ENCODE results near the gene USO1. TPM values are rescaled to one million over a fixed set of nuclear protein-coding genes. Genes with fewer than 3 reads are reported as not detected.

Gene USO1
- total and polyA plus RNA-seq, 9 of the 15 experiments (the other 6 are each of a cell fraction or from before 2014, with no cell fraction given), result 19.3 to 97.8 (median 48.5) TPM

DNA sequence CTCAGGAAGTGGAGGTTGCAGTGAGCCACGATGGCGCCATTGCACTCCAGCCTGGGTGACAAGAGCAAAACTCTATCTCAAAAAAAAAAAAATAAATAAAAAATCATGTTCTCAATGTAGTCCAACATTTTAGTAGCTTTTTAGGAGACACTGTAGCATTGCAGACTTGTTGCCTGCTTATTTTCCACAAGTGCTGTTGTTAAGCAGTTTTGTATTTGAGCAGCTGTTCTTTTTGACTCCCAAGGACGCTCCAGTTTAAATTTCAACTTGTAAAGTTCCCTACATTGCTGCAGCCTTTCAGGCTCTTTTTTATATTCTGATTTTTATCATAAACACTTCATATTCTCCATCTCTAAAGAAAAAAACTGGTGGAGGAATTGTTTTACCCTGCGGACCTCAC is 94.7 kb downstream of the USO1 start:
- TF ChIP-seq HNRNPL (IDR thresholded peaks at IDR 0.05; ENCODE audit: low read depth, low read length), result no peak
- TF ChIP-seq MXD1 (CRISPR knock-in tag; IDR thresholded peaks at IDR 0.05; ENCODE audit: borderline replicate concordance, poor library complexity, severe bottlenecking), result no peak
- TF ChIP-seq TRIM25 (IDR thresholded peaks at IDR 0.05; ENCODE audit: borderline replicate concordance), result no peak
- TF ChIP-seq, protein P1, sequence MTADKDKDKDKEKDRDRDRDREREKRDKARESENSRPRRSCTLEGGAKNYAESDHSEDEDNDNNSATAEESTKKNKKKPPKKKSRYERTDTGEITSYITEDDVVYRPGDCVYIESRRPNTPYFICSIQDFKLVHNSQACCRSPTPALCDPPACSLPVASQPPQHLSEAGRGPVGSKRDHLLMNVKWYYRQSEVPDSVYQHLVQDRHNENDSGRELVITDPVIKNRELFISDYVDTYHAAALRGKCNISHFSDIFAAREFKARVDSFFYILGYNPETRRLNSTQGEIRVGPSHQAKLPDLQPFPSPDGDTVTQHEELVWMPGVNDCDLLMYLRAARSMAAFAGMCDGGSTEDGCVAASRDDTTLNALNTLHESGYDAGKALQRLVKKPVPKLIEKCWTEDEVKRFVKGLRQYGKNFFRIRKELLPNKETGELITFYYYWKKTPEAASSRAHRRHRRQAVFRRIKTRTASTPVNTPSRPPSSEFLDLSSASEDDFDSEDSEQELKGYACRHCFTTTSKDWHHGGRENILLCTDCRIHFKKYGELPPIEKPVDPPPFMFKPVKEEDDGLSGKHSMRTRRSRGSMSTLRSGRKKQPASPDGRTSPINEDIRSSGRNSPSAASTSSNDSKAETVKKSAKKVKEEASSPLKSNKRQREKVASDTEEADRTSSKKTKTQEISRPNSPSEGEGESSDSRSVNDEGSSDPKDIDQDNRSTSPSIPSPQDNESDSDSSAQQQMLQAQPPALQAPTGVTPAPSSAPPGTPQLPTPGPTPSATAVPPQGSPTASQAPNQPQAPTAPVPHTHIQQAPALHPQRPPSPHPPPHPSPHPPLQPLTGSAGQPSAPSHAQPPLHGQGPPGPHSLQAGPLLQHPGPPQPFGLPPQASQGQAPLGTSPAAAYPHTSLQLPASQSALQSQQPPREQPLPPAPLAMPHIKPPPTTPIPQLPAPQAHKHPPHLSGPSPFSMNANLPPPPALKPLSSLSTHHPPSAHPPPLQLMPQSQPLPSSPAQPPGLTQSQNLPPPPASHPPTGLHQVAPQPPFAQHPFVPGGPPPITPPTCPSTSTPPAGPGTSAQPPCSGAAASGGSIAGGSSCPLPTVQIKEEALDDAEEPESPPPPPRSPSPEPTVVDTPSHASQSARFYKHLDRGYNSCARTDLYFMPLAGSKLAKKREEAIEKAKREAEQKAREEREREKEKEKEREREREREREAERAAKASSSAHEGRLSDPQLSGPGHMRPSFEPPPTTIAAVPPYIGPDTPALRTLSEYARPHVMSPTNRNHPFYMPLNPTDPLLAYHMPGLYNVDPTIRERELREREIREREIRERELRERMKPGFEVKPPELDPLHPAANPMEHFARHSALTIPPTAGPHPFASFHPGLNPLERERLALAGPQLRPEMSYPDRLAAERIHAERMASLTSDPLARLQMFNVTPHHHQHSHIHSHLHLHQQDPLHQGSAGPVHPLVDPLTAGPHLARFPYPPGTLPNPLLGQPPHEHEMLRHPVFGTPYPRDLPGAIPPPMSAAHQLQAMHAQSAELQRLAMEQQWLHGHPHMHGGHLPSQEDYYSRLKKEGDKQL (CRISPR knock-in tag; IDR thresholded peaks at IDR 0.05; ENCODE audit: borderline replicate concordance), result no peak
- TF ChIP-seq, protein P2, sequence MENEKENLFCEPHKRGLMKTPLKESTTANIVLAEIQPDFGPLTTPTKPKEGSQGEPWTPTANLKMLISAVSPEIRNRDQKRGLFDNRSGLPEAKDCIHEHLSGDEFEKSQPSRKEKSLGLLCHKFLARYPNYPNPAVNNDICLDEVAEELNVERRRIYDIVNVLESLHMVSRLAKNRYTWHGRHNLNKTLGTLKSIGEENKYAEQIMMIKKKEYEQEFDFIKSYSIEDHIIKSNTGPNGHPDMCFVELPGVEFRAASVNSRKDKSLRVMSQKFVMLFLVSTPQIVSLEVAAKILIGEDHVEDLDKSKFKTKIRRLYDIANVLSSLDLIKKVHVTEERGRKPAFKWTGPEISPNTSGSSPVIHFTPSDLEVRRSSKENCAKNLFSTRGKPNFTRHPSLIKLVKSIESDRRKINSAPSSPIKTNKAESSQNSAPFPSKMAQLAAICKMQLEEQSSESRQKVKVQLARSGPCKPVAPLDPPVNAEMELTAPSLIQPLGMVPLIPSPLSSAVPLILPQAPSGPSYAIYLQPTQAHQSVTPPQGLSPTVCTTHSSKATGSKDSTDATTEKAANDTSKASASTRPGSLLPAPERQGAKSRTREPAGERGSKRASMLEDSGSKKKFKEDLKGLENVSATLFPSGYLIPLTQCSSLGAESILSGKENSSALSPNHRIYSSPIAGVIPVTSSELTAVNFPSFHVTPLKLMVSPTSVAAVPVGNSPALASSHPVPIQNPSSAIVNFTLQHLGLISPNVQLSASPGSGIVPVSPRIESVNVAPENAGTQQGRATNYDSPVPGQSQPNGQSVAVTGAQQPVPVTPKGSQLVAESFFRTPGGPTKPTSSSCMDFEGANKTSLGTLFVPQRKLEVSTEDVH (IDR thresholded peaks at IDR 0.05; ENCODE audit: low read depth, partially characterized antibody), result no peak
- TF ChIP-seq, protein P3, sequence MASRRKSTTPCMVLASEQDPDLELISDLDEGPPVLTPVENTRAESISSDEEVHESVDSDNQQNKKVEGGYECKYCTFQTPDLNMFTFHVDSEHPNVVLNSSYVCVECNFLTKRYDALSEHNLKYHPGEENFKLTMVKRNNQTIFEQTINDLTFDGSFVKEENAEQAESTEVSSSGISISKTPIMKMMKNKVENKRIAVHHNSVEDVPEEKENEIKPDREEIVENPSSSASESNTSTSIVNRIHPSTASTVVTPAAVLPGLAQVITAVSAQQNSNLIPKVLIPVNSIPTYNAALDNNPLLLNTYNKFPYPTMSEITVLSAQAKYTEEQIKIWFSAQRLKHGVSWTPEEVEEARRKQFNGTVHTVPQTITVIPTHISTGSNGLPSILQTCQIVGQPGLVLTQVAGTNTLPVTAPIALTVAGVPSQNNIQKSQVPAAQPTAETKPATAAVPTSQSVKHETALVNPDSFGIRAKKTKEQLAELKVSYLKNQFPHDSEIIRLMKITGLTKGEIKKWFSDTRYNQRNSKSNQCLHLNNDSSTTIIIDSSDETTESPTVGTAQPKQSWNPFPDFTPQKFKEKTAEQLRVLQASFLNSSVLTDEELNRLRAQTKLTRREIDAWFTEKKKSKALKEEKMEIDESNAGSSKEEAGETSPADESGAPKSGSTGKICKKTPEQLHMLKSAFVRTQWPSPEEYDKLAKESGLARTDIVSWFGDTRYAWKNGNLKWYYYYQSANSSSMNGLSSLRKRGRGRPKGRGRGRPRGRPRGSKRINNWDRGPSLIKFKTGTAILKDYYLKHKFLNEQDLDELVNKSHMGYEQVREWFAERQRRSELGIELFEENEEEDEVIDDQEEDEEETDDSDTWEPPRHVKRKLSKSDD (conservative IDR thresholded peaks at IDR 0.05; ENCODE audit: low read length), result no peak
- TF ChIP-seq BACH1 (tag; IDR thresholded peaks at IDR 0.05), result no peak
- Histone ChIP-seq H3K4me3 (no peak overlapping the region), H3K4me1 (replicated peaks in 1 of 2; ENCODE audit: control insufficient read depth in 2 of 2, insufficient read depth in 2 of 2, low read length in 2 of 2) (no peaks in the 10 kb centered on the region), H4K20me1 (replicated peaks; ENCODE audit: control insufficient read depth, insufficient read depth, low read length) (no peaks in the 10 kb centered on the region), H3K9ac (ENCODE audit: insufficient read depth in 1 of 2, low read depth in 2 of 2, low read length in 2 of 2) (no peak overlapping the region), H3K4me2 (ENCODE audit: insufficient read depth, low read length) (no peak overlapping the region), H3K27me3 (ENCODE audit: control insufficient read depth in 2 of 2, insufficient read depth in 2 of 2, low read length in 2 of 2) (no peaks in the 10 kb centered on the region), H3K36me3 (ENCODE audit: control insufficient read depth, insufficient read depth, low read length) (peaks cover 13% of the 10 kb centered on the region; the same call in 1 of the 3 replicates), H3K9me3 (replicated peaks; ENCODE audit: control insufficient read depth, insufficient read depth, low read depth, low read length) (no peaks in the 10 kb centered on the region), H3K79me2 (ENCODE audit: control insufficient read depth, insufficient read depth, low read length) (no peaks in the 10 kb centered on the region), H3K27ac (ENCODE audit: extremely low read depth, low read depth, low read length) (no peak overlapping the region), H2AFZ (ENCODE audit: low read depth, low read length) (no peak overlapping the region), H3K9me1 (ENCODE audit: control insufficient read depth, insufficient read depth, low read length) (no peaks in the 10 kb centered on the region)
- BruUV-seq (replicated peaks), result no TSS peak
- intact Hi-C loops (cut with micrococcal nuclease), result no loop called here
- 45% methylated on average over 4 of the region's 4 CpGs for WGBS (ENCODE audit: insufficient coverage, low coverage, missing lambda C conversion rate)
- ATAC-seq, result no peak
- POLR2A ChIA-PET, result no interaction called here
- CTCF ChIA-PET (ENCODE audit: low intra/inter-chr PET ratio), result no interaction called here
- FAIRE-seq, result no peak
- in situ Hi-C loops (cut with MboI), result no loop called here
- DNase-seq (ENCODE audit: extremely low read depth in 1 of 4, low spot score in 3 of 4), result no peak
